ENCODE data around the gene FFAR1. TPM values are rescaled to one million over a fixed set of nuclear protein-coding genes. Genes with fewer than 3 reads are reported as not detected.

Gene FFAR1, protein sequence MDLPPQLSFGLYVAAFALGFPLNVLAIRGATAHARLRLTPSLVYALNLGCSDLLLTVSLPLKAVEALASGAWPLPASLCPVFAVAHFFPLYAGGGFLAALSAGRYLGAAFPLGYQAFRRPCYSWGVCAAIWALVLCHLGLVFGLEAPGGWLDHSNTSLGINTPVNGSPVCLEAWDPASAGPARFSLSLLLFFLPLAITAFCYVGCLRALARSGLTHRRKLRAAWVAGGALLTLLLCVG (N-terminal part only)
- not detected for polyA plus RNA-seq (ENCODE audit: insufficient read length)

DNA sequence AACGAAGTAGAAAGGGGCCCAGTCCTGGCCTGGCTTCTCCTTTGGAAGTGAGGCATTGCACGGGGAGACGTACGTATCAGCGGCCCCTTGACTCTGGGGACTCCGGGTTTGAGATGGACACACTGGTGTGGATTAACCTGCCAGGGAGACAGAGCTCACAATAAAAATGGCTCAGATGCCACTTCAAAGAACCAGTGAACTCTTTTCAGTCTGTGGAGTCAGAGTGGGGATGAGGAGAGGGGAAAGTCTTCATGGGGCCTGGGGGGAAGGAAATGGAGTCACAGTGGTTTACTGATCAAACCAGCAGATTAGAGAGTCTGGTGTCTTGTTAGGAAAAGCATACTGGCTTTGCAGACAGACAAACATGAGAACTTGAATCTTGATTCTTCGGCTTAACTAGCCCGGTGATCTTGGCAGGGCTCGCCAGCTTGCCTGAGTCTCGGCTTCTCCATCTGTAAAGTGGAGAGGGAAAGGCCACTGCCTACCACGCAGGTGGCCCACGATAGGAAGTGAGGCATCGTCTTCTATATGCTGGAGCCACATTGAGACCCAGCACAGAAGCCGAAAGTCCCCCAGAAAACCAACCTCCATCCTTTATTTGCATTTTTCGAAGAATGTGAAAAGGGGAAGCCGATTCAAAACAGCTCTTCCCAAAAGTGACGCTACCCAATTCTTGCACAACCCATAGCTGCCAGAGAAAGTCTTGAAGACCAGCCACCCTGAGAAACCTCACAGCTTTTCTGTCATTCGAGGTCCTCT, at the start of gene FFAR1:
TSS of gene FFAR1 (plus strand) at position 732 of the 759 bp plus-strand sequence. CDS start 3,650 bp downstream, outside the sequence.
- no peak for DNase-seq (ENCODE audit: low read depth)

DNA sequence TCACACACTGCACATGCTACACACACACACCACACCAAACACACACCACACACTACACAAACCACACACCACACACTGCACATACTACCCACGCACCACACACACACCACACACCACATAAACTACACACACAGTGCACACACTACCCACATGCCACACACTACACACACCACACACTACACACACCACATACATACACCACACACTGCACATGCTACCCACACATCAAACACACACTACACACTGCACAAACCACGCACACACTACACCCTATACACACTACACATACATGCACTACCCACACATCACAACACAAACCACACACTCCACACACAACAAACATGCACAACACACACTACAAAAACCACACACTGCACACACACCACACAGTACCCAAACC, 49.8 kb upstream of the FFAR1 start:
- DNase-seq (ENCODE audit: low read depth) = no peak

DNA sequence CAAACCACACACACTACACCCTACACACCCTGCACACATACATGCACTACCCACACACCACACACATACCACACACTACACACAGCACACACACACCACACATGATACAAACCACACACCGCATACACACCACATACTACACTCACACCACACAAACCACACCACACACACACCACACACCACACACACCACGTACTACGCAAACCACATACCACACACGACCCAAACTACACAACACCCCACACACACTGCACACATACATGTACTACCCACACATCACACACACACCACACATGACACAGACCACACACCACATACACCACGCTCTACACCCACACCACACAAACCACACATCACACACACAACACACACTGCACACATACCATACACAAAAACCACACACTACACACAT, 49.1 kb upstream of the FFAR1 start:
- no peak for DNase-seq (ENCODE audit: low read depth)

DNA sequence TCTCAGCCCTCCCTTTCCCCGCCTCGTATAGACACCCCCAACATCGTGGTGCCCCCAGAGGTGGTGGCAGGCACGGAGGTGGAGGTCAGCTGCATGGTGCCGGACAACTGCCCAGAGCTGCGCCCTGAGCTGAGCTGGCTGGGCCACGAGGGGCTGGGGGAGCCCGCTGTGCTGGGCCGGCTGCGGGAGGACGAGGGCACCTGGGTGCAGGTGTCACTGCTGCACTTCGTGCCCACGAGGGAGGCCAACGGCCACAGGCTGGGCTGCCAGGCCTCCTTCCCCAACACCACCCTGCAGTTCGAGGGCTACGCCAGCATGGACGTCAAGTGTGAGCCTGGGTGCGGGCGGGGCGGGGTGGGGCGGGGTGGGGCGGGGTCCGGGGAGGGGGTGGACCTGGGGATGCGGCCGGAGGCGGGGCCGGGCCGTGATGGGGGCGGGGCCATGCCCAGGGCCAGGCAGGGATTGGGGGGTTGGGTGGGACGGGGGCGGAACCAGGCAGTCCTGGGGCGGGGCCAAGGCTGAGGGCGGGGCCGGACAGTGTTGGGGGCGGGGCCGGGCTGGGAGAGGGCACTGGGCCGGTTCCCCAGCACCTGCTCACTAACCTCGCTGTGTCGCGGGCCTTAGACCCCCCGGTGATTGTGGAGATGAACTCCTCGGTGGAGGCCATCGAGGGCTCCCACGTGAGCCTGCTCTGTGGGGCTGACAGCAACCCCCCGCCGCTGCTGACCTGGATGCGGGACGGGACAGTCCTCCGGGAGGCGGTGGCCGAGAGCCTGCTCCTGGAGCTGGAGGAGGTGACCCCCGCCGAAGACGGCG, 48.0 kb upstream of the FFAR1 start:
- no peak for DNase-seq (ENCODE audit: low read depth)

DNA sequence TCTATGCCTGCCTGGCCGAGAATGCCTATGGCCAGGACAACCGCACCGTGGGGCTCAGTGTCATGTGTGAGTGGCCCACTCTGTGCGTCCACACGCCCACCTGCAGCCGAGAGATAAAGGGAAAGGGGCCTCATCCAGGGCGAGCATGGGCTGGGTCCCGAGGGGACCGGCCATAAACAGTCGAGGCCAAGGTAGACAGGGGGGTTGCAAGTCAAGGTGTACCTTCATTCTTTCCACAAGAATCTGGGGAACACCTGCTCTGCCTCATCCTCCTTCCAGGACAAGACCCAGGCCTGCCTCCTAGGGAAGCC, 47.4 kb upstream of the FFAR1 start:
- no peak for DNase-seq (ENCODE audit: low read depth)

DNA sequence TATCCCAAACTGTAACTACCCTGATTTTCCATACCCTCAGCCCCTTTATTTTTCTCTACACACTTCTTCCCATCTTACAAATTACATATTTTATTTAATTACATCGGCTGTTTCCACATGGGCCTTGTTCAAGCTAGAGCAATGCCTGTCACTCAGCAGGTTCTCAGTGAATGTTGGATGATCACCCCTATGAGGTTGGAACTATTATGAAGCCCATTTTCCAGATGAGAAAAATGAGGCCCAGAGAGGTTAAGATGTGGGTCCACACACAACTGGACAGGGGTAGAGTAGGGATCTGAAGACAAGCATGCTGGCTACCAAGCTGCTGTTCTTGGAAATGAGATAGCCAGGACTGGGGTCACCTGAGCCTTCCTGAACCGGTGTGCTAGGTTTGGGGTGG, 45.7 kb upstream of the FFAR1 start:
- no peak for DNase-seq (ENCODE audit: low read depth)

DNA sequence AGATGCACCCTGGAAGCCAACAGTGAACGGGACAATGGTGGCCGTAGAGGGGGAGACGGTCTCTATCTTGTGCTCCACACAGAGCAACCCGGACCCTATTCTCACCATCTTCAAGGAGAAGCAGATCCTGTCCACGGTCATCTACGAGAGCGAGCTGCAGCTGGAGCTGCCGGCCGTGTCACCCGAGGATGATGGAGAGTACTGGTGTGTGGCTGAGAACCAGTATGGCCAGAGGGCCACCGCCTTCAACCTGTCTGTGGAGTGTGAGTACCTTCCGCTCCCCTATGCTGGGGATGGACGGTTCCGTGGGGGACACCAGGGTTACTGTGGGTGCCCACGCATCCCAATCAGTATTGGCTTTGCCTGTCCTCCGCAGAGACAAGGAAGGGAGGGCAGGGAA, 45.3 kb upstream of the FFAR1 start:
- DNase-seq (ENCODE audit: low read depth) = no peak

DNA sequence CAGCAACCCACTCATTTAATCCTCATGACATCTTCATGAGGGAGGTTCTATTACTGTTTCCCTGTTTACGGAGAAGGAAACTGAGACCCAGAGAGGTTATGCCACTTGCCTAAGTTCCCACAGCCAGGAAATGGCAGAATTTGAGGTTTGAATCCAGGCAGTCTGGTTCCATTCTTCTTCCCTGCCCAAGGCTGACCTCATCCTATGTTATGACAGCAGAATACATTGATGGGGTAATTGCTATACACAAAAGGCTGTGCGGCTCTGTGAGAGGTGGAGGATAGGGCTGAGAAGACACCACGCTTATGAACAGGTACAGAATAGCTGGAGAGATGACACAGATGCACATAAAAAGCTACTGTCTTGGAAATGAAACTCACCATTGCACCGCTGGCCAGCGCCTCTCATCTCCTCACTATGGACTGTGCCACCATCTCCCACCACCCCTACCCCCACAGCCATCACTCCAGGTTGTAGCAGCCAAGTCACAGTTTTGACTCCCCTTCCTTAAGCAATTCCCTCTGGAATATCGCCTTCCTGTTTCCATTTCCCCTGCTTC, 44.3 kb upstream of the FFAR1 start:
- no peak for DNase-seq (ENCODE audit: low read depth)

DNA sequence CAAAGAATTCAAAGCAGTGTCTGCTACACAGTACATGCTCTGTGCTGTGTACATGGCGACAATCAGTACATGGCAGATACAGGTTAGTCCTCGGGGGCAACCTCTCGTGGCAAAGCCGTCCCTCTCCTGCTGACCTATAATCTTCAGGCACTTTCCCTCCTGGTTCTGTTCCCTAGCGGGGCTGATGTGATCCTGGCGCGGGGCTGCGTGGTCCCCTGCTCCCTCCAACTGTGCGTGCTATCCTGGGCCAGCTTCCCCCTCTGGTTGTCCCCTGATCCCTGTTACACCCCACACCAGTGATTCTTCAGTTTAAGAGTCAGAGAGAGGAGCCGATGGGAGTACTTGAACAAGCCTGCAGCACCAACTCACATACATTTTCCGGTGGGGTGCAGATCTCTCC, 43.7 kb upstream of the FFAR1 start:
- no peak for DNase-seq (ENCODE audit: low read depth)

DNA sequence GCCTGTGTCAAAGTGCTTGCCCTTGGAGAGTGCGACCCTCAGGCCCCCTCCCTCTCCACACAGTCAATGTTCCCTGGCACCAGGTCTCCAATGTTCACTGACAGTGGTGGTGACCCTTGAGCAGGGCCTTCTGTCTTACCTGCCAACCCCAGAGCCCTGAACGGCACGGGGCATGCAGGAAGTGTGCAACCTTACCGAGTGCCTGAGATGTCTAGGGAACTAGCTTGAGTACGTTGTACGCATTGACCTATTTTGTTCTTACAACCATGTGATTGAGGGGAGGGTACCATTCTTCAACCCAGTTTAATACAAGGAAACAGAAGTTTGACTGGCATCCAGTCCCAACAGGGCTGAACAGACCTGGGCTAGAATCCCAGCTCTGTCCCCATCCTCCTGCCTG, 42.5 kb upstream of the FFAR1 start:
- DNase-seq (ENCODE audit: low read depth) = no peak

DNA sequence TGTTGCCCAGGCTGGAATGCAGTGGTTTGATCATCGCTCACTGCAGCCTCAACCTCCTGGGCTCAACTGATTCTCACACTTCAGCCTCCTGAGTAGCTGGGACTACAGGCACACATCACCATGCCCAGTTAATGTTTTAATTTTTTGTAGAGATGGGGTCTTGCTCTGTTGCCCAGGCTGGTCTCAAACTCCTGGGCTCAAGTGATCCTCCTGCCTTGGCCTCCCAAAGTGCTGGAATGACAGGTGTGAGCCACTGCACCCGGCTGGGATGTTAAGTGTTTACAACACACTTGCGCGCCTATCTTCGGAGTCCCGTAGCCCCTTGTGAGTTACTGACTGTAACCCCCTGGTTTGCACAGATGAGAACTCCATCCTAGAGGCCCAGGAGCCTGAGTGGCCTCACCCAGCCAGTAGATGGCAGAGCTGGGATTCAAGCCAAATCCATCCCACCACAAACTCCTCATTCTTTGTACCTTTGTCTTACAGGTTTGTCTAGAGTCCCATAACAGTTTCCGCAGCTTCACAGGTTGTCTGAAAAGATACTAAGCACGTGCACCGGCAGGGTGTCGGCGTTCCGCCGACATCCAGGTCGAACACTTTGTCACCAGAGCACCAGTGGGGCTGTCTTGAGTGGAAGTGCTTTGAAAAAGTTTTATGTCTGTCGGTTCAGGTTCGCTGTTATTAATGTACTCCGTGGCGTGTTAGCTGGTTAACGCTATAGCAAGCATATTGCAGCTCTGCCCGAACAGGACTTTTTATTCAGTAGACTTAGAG, 41.0 kb upstream of the FFAR1 start:
- DNase-seq (ENCODE audit: low read depth) = no peak

DNA sequence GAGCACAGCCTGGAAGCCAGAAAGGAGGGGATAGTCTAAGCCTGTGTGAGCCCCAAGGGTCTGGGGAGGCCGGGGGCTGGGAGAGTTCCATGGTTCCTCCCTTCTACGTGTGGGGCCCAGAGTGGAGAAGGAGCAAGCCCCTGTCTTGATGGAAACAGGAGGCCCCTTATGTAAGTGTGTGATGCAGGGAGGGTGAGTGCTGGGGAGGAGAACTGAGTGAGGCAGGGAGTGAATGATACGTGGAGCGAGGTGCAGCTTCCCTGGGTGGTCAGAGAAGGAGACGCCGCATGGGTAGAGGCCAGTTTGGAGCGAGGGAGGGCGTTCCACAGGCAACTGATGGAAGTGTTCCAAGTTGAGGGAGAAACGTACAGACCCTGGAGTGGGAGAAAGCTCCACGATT, 39.8 kb upstream of the FFAR1 start:
- DNase-seq (ENCODE audit: low read depth) = peak; percentile 11

DNA sequence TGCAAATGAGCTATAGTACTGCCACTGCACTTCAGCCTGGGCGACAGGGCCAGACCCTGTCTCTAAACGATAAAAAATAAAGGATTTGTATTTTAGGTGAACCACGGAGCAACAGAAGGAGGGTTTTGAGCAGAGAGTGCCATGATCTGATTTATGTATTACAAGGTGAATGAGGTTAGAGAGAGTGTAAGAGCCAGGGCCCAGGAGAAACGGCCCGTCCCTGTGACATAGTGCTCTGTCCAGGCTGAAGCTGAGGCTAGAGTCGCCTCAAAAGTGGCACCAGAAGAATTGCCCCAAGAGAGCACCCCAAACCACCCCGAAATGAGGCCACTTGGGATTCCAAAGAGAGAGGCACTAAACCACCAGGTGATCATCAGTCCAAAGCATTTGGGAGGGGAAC, 38.8 kb upstream of the FFAR1 start:
- no peak for DNase-seq (ENCODE audit: low read depth)

DNA sequence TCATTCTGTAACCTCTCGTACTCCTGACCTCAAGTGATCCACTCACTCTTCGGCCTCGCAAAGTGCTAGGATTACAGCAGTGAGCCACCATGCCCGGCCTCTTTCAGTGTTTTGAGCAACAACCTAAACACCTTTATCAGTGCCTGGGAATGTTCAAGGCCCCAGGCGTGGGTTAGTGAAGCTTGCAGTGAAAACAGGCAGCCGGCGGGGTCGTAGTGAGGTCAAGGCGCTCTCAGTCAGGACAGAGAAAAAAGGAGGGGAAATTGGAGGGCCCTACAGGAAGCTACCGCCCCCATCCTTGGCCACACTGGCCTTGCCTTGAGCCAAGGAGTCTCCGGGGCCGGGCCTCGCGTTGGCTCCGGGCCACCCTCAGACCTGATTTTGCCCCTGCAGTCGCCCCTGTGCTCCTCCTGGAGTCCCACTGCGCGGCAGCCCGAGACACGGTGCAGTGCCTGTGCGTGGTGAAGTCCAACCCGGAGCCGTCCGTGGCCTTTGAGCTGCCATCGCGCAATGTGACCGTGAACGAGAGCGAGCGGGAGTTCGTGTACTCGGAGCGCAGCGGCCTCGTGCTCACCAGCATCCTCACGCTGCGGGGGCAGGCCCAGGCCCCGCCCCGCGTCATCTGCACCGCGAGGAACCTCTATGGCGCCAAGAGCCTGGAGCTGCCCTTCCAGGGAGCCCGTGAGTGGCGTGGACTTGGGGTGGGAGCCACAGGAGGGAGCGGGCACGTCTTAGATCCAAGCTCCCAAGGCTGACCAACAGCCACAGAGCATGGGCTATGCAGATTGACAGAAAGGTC, 38.0 kb upstream of the FFAR1 start:
- no peak for DNase-seq (ENCODE audit: low read depth)

DNA sequence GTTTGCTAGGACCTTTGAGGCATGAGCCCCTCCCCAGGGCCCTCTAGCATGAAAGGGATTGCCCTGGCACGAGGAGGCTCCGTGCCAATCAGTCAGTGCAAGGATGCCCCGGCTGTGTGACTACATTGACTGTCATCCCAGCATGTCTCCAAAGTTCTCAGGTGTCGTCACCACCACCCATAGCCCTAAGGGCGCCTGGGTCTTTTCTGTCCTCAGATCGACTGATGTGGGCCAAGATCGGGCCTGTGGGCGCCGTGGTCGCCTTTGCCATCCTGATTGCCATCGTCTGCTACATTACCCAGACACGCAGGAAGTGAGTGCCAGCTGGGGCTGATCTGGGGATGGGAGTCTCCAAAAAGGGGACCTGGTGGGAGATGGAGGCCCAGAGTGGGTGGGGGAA, 37.4 kb upstream of the FFAR1 start:
- DNase-seq (ENCODE audit: low read depth) = no peak

DNA sequence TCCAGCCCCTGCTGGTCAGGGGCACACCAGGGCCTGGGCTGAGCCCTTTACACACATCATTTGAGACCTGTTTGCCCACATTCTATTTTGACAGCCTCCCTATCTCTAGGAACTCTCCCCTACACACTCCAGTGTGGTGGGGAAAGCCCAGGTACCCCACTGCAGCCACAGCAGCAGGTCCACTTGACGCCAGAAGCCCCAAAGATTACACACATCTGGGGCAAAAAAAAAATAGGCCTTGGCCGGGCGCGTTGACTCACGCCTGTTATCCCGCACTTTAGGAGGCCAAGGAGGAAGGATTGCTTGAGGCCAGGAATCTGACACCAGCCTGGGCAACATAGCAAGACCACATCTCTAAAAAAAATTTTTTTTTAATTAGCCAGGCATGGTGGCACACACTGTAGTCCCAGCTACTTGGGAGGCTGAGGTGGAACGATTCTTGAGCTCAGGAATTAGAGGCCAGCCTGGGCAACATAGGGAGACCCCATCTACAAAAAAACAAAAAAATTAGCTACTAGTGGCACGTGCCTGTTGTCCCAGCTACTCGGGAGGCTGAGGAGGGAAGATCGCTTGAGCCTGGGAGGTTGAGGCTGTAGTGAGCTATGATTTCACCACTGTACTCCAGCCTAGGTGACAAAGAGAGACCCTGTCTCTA, 36.8 kb upstream of the FFAR1 start:
- DNase-seq (ENCODE audit: low read depth) = no peak

DNA sequence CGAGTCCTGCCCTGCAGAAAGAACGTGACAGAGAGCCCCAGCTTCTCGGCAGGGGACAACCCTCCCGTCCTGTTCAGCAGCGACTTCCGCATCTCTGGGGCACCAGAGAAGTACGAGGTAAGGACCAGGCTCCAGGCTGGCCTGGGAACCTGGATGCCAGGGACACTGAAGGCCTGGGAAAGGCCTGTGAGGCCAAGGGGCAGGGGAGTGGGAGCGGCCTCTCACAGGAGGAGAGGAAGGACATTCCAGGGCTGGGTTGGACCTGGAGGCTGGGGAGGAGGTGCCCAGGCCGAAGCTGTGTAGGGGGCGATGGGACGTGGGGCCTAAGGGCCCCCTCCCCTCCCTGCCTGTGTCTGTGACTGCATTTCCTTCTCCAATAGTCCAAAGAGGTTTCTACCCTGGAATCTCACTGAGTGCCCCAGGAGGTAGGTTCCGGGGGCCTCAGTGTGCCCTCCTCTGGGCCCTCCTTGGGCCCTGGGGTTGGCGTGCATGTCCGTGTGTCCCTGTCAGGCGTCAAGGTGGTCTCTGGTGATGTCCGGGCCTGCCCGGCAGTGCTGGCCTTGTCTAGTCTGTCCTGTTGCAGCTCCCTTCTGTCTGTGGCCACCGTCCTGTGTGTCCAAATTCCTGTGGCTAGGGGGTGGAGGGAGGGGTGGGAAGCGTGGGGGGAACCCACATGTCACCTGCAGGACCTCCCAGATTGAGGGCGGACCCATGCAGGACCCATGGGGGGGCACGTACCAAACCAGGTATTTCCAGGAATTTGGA, 35.6 kb upstream of the FFAR1 start:
- no peak for DNase-seq (ENCODE audit: low read depth)

DNA sequence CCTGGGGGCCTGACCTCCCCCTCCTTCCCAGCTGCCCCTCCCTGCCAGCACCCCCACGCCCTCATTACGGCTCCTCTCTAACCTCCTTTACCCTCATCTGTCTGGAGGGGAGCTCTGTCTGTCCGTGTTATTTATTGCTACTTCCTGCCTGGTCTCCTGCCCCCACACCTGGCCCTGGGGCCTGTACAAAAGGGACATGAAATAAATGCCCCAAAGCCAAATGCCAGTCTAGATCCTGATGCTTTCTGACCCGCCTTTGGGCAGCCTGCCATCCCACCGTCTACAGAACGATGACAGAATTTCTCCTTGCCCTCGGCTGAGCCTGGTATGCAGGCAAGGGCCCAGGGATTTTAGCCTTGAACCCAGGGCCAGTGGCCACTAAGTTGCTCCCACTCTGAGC, 34.1 kb upstream of the FFAR1 start:
- DNase-seq (ENCODE audit: low read depth) = no peak

DNA sequence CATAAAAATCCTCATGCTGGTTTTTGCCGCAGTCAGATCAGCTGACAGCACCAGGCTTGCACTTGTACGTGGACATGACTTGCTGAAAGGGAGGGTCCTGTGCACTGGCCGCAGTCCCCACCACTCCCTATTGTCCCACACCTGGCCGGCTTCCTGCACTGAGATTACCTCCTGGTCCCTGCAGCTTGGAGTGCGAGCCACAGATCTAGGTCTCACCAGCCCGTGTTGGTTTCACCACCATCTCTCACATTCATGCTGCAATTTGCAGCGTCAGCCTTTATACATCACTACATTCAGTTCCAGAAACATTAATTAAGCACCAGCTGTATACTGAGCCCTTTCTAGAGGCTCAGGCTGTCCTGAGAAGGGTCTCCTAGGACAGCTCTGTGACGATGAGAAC, 33.7 kb upstream of the FFAR1 start:
- DNase-seq (ENCODE audit: low read depth) = no peak

Data from forelimb muscle (tissue), 1 donor.